ENCODE measurements around the gene COQ9. TPM values are rescaled to one million over a fixed set of nuclear protein-coding genes. Genes with fewer than 3 reads are reported as not detected.
A peak's percentile ranks its signal among the peaks of the same experiment; 100 is the strongest.

The COQ9 gene
- total and polyA plus RNA-seq, 4 donors = 22.0 to 48.2 (median 29.2) TPM

- Histone ChIP-seq H3K27ac (ENCODE audit: low read depth in 1 of 2, low read length in 2 of 2) (no peak overlapping the region), H3K4me1 (ENCODE audit: control insufficient read depth in 1 of 2, insufficient read depth in 2 of 2, low read length in 2 of 2) (no peaks in the 10 kb centered on the region), H3K4me3 (ENCODE audit: low read length in 2 of 2) (no peak overlapping the region), H3K36me3 (ENCODE audit: control insufficient read depth in 1 of 2, insufficient read depth in 2 of 2, low read length in 1 of 2) (no peaks in the 10 kb centered on the region), H3K9me3 (ENCODE audit: control insufficient read depth, low read length) (no peaks in the 10 kb centered on the region), H3K27me3 (ENCODE audit: control insufficient read depth in 1 of 2, insufficient read depth in 2 of 2, low read length in 1 of 2) (no peaks in the 10 kb centered on the region)
- 22 to 23% methylated on average over 10 of the region's 10 CpGs for WGBS, 2 donors
- intact Hi-C loops (cut with DNase I) = loop anchor here in 1 of 2 donors (10.0 kb wide), 1 partner anchor 337 kb away; no protein-coding TSS in a partner anchor
- DNase-seq (peak; percentile 64 to 86), ATAC-seq (ENCODE audit: low FRiP score) (peak; percentile 60)
Measured at GRCh38 chr16:57422026-57422944, 25.0 kb upstream of the COQ9 start.

- intact Hi-C loops (cut with DNase I) = loop anchor here in 1 of 2 donors (10.0 kb wide), 1 partner anchor 338 kb away; no protein-coding TSS in a partner anchor
- no peak for DNase-seq
- Histone ChIP-seq H3K4me3 (ENCODE audit: low read length in 2 of 2) (no peak overlapping the region), H3K9me3 (ENCODE audit: control insufficient read depth, low read length) (no peaks in the 10 kb centered on the region), H3K27me3 (ENCODE audit: control insufficient read depth in 1 of 2, insufficient read depth in 2 of 2, low read length in 1 of 2) (no peaks in the 10 kb centered on the region), H3K27ac (ENCODE audit: low read depth in 1 of 2, low read length in 2 of 2) (no peak overlapping the region), H3K36me3 (ENCODE audit: control insufficient read depth in 1 of 2, insufficient read depth in 2 of 2, low read length in 1 of 2) (no peaks in the 10 kb centered on the region), H3K4me1 (ENCODE audit: control insufficient read depth in 1 of 2, insufficient read depth in 2 of 2, low read length in 2 of 2) (no peaks in the 10 kb centered on the region)
- WGBS, 2 donors = 78 to 93% methylated on average over 2 of the region's 2 CpGs
- ATAC-seq (ENCODE audit: low FRiP score) = no peak
Measured at GRCh38 chr16:57423152-57423551, 24.1 kb upstream of the COQ9 start.

- H3K4me1 ChIP-seq (ENCODE audit: control insufficient read depth in 1 of 2, insufficient read depth in 2 of 2, low read length in 2 of 2) = no peaks in the 10 kb centered on the region
- H3K9me3 ChIP-seq (ENCODE audit: control insufficient read depth, low read length) = no peaks in the 10 kb centered on the region
- WGBS, 2 donors = 65 to 66% methylated on average over 3 of the region's 3 CpGs
- intact Hi-C loops (cut with DNase I) = loop anchor here in 1 of 2 donors (10.0 kb wide), 1 partner anchor 340 kb away; no protein-coding TSS in a partner anchor
- no peak overlapping the region for H3K4me3 ChIP-seq (ENCODE audit: low read length in 2 of 2)
- ATAC-seq (ENCODE audit: low FRiP score) = no peak
- no peak overlapping the region for H3K27ac ChIP-seq (ENCODE audit: low read depth in 1 of 2, low read length in 2 of 2)
- no peak for DNase-seq
- no peaks in the 10 kb centered on the region for H3K27me3 ChIP-seq (ENCODE audit: control insufficient read depth in 1 of 2, insufficient read depth in 2 of 2, low read length in 1 of 2)
- H3K36me3 ChIP-seq (ENCODE audit: control insufficient read depth in 1 of 2, insufficient read depth in 2 of 2, low read length in 1 of 2) = peaks cover 0 to 2% of the 10 kb centered on the region in 2 donors
Measured at GRCh38 chr16:57424583-57424982, 22.7 kb upstream of the COQ9 start.

GRCh38 chr16:57426356-57426755, 20.9 kb upstream of the COQ9 start:
- 67 to 70% methylated on average over 7 of the region's 7 CpGs for WGBS, 2 donors
- Histone ChIP-seq H3K27me3 (ENCODE audit: control insufficient read depth in 1 of 2, insufficient read depth in 2 of 2, low read length in 1 of 2) (no peaks in the 10 kb centered on the region), H3K9me3 (ENCODE audit: control insufficient read depth, low read length) (no peaks in the 10 kb centered on the region), H3K36me3 (ENCODE audit: control insufficient read depth in 1 of 2, insufficient read depth in 2 of 2, low read length in 1 of 2) (peaks cover 2 to 8% of the 10 kb centered on the region in 2 donors), H3K4me1 (ENCODE audit: control insufficient read depth in 1 of 2, insufficient read depth in 2 of 2, low read length in 2 of 2) (no peaks in the 10 kb centered on the region), H3K4me3 (ENCODE audit: low read length in 2 of 2) (no peak overlapping the region), H3K27ac (ENCODE audit: low read depth in 1 of 2, low read length in 2 of 2) (no peak overlapping the region)
- no peak for DNase-seq
- intact Hi-C loops (cut with DNase I) = loop anchor here in 1 of 2 donors (10.0 kb wide), 1 partner anchor 342 kb away; no protein-coding TSS in a partner anchor
- ATAC-seq (ENCODE audit: low FRiP score) = no peak

- H3K27me3 ChIP-seq (ENCODE audit: control insufficient read depth in 1 of 2, insufficient read depth in 2 of 2, low read length in 1 of 2) = no peaks in the 10 kb centered on the region
- no peak for DNase-seq
- WGBS, 2 donors = 79 to 81% methylated on average over 8 of the region's 8 CpGs
- intact Hi-C loops (cut with DNase I) = loop anchor here in 1 of 2 donors (10.0 kb wide), 1 partner anchor 343 kb away; no protein-coding TSS in a partner anchor
- H3K9me3 ChIP-seq (ENCODE audit: control insufficient read depth, low read length) = no peaks in the 10 kb centered on the region
- no peaks in the 10 kb centered on the region for H3K4me1 ChIP-seq (ENCODE audit: control insufficient read depth in 1 of 2, insufficient read depth in 2 of 2, low read length in 2 of 2)
- no peak overlapping the region for H3K4me3 ChIP-seq (ENCODE audit: low read length in 2 of 2)
- H3K27ac ChIP-seq (ENCODE audit: low read depth in 1 of 2, low read length in 2 of 2) = no peak overlapping the region
- peaks cover 2 to 11% of the 10 kb centered on the region in 2 donors for H3K36me3 ChIP-seq (ENCODE audit: control insufficient read depth in 1 of 2, insufficient read depth in 2 of 2, low read length in 1 of 2)
- no peak for ATAC-seq (ENCODE audit: low FRiP score)
Measured at GRCh38 chr16:57427307-57427706, 20.0 kb upstream of the COQ9 start.

GRCh38 chr16:57427824-57428223, 19.5 kb upstream of the COQ9 start:
- Histone ChIP-seq H3K4me3 (ENCODE audit: low read length in 2 of 2) (no peak overlapping the region), H3K36me3 (ENCODE audit: control insufficient read depth in 1 of 2, insufficient read depth in 2 of 2, low read length in 1 of 2) (peaks cover 2 to 14% of the 10 kb centered on the region in 2 donors), H3K9me3 (ENCODE audit: control insufficient read depth, low read length) (no peaks in the 10 kb centered on the region), H3K27me3 (ENCODE audit: control insufficient read depth in 1 of 2, insufficient read depth in 2 of 2, low read length in 1 of 2) (no peaks in the 10 kb centered on the region), H3K27ac (ENCODE audit: low read depth in 1 of 2, low read length in 2 of 2) (no peak overlapping the region), H3K4me1 (ENCODE audit: control insufficient read depth in 1 of 2, insufficient read depth in 2 of 2, low read length in 2 of 2) (no peaks in the 10 kb centered on the region)
- ATAC-seq (ENCODE audit: low FRiP score) = no peak
- intact Hi-C loops (cut with DNase I) = loop anchor here in 1 of 2 donors (10.0 kb wide), 1 partner anchor 343 kb away; no protein-coding TSS in a partner anchor
- no peak for DNase-seq

DNA sequence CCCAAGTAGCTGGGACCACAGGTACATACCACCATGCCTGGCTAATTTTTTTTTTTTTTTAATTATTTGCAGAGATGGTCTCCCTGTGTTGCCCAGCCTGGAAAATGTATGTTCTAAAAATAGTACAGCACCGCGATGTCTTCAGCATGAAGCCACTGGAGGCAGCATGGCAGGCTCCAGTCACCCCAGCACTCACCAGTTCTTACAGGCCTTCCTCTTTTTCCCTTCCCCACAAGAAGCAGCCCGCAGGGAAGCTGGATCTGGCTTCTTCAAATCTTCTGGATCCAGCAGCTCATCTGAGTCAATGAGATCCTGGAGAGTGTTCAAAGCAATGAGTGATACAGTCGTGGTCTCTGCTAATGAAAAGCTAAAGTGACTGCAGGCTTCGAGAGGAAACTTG, 16.3 kb upstream of the COQ9 start:
- no peaks in the 10 kb centered on the region for H3K9me3 ChIP-seq (ENCODE audit: control insufficient read depth, low read length)
- ATAC-seq (ENCODE audit: low FRiP score) (no peak), DNase-seq (no peak)
- no peak overlapping the region for H3K27ac ChIP-seq (ENCODE audit: low read depth in 1 of 2, low read length in 2 of 2)
- peaks cover 4 to 20% of the 10 kb centered on the region in 2 donors for H3K36me3 ChIP-seq (ENCODE audit: control insufficient read depth in 1 of 2, insufficient read depth in 2 of 2, low read length in 1 of 2)
- 84 to 85% methylated on average over 5 of the region's 5 CpGs for WGBS, 2 donors
- no peaks in the 10 kb centered on the region for H3K4me1 ChIP-seq (ENCODE audit: control insufficient read depth in 1 of 2, insufficient read depth in 2 of 2, low read length in 2 of 2)
- no peaks in the 10 kb centered on the region for H3K27me3 ChIP-seq (ENCODE audit: control insufficient read depth in 1 of 2, insufficient read depth in 2 of 2, low read length in 1 of 2)
- intact Hi-C loops (cut with DNase I) = no loop called here
- no peak overlapping the region for H3K4me3 ChIP-seq (ENCODE audit: low read length in 2 of 2)

DNA sequence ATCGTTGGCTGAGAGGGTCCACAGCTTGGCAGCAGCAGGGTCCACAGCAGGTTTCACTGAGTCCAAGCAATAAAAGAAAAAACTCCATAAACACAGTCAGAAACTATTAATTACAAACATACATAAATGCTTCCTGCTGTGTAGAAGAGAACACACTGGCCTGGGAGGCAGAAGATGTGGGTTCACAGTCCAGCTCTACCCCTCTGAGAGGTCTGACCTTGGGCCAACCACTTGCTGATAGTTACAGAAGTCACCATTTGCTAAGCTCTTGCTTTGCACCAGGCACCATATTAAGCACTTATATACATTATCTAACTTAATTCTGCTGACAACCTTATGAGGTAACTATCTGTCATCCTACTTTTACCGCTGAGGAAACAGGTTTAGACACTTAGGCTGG, 14.8 kb upstream of the COQ9 start:
- DNase-seq (no peak), ATAC-seq (ENCODE audit: low FRiP score) (no peak)
- no peaks in the 10 kb centered on the region for H3K9me3 ChIP-seq (ENCODE audit: control insufficient read depth, low read length)
- no peaks in the 10 kb centered on the region for H3K27me3 ChIP-seq (ENCODE audit: control insufficient read depth in 1 of 2, insufficient read depth in 2 of 2, low read length in 1 of 2)
- 92 to 97% methylated on average over 2 of the region's 2 CpGs for WGBS, 2 donors
- no peak overlapping the region for H3K27ac ChIP-seq (ENCODE audit: low read depth in 1 of 2, low read length in 2 of 2)
- H3K36me3 ChIP-seq (ENCODE audit: control insufficient read depth in 1 of 2, insufficient read depth in 2 of 2, low read length in 1 of 2) = peaks cover 4 to 22% of the 10 kb centered on the region in 2 donors
- H3K4me1 ChIP-seq (ENCODE audit: control insufficient read depth in 1 of 2, insufficient read depth in 2 of 2, low read length in 2 of 2) = no peaks in the 10 kb centered on the region
- H3K4me3 ChIP-seq (ENCODE audit: low read length in 2 of 2) = no peak overlapping the region
- intact Hi-C loops (cut with DNase I) = no loop called here

DNA sequence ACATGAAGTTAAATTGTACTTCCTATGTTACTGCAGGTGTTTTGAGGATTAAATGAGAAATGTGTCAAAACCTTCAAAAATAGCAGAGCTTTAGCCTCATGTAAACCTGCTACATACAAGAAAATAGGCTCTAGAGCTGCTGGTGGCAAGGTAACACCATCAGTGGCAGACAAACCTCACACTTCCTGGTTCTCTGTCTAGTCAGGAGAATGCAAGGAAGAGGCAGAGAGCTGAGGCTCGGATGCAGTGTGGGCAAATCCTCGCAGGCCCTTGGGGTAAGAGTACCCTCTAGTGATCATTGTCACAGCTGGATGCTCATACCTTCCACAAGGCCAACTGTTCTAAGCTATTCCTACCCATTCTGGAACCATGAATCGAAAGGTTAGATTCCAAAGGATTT, 14.3 kb upstream of the COQ9 start:
- H3K27ac ChIP-seq (ENCODE audit: low read depth in 1 of 2, low read length in 2 of 2) = no peak overlapping the region
- ATAC-seq (ENCODE audit: low FRiP score) (no peak), DNase-seq (no peak)
- H3K27me3 ChIP-seq (ENCODE audit: control insufficient read depth in 1 of 2, insufficient read depth in 2 of 2, low read length in 1 of 2) = no peaks in the 10 kb centered on the region
- no peaks in the 10 kb centered on the region for H3K9me3 ChIP-seq (ENCODE audit: control insufficient read depth, low read length)
- H3K36me3 ChIP-seq (ENCODE audit: control insufficient read depth in 1 of 2, insufficient read depth in 2 of 2, low read length in 1 of 2) = peaks cover 4 to 22% of the 10 kb centered on the region in 2 donors
- H3K4me1 ChIP-seq (ENCODE audit: control insufficient read depth in 1 of 2, insufficient read depth in 2 of 2, low read length in 2 of 2) = no peaks in the 10 kb centered on the region
- H3K4me3 ChIP-seq (ENCODE audit: low read length in 2 of 2) = no peak overlapping the region
- intact Hi-C loops (cut with DNase I) = no loop called here
- WGBS, 2 donors = 89 to 93% methylated on average over 3 of the region's 3 CpGs

Data from aorta (tissue), 5 donors.